NCI-H1105 (cell line): ENCODE data around the gene NMU.
"Not testable (repeated sequence)": the region's sequence is repeated elsewhere in the genome, so short reads cannot be mapped to it uniquely, and the experiment has no call there.

Experiments
- DNase-seq: peaks from one replicate; lab custom pipeline; 2025; lab: John Stamatoyannopoulos, UW

Gene NMU

DNA sequence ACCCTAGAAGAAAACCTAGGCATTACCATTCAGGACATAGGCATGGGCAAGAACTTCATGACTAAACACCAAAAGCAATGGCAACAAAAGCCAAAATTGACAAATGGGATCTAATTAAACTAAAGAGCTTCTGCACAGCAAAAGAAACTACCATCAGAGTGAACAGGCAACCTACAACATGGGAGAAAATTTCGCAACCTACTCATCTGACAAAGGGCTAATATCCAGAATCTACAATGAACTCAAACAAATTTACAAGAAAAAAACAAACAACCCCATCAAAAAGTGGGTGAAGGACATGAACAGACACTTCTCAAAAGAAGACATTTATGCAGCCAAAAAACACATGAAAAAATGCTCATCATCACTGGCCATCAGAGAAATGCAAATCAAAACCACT lies 12.0 kb downstream of the NMU start:
- not testable (repeated sequence) for DNase-seq

DNA sequence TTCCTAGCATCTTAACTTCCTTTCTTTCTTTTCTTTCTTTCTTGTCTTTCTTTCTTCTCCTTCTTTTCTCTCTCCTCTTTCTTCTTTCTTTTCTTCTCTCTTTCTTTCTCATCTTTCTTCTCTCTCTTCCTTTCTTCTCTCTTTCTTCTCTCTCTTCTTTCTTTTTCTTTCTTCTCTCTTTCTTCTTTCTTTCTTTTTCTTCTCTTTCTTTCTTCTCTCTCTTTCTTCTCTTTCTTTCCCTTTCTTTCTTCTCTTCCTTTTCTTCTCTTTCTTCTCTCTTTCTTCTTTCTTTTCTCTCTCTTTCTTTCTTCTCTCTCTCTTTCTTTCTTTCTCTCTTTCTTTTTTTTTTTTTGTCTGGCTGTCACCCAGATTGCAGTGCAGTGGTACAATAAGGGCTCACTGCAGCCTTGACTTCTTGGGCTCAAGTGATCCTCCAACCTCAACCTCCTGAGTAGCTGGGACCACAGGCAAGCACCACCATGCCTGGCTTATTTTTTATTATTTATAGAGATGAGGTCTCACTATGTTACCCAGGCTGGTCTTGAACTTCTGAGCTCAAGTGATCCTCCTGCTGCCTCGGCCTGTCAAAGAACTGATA lies 17.5 kb downstream of the NMU start:
- DNase-seq = no peak

DNA sequence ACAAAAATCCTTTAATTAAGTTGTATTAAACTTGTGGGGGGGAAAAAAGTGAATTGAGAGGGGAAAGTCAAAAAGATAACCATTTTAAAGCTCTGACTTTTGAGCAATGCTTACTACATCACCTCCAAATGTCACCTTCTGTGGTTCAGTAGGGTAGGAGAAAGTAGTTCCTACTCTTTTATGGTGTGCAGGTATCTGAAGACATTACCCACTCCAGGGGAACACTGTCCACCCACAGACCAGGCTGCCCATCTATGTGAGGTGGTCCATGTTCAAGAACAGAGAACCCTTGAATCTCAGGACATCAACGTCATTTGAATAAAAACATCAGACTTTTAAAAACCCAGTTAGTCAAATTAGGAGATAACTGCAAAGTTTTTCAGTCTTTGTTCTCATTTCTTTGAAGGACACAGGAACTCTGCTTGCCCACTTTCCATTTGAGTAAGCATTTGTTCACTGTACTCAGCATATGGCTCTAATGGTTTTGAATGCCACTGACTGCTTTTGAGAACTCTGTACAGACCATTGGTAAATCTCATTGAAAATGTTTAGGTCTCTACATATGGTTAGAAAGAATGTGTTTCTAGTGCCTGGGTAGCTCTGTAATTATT lies 18.4 kb downstream of the NMU start:
- DNase-seq = no peak

DNA sequence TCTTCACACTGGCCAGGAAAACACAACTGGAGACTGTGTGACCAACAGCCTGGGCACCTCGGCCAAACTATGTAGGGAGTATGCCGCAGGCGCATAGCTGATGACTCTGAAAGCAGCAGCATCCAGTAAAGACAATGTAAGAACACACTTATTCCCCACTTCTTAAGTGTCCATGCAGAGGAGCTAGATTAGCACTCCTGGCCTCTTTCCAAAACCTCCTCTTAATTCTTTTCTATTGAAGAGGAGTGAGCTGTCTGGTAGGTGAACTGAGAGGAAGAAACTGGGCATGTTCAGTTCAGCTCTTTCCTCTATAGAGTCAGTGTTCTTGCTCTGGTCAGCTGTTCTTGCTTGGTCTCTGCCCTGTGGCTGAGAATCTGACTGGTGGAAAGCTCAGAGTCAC lies 21.1 kb downstream of the NMU start:
- DNase-seq = no peak

DNA sequence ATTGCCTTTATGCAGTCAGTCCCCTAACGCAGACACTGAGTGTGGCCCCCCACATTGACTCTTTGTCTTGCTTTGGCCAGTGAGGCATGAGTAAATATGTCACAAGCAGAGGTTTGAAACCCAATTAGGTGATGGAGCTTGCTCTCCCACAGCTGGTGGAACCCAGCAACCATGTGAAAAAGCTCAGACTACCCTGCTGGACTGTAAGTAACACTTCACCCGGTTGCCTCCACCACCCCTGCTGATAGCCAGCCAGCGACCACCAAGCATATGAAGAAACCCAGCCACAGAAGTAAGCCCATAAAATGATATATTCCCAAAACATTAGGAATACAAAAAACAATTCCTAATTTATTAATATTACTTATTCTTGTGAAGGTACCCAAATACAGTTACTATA lies 22.5 kb downstream of the NMU start:
- DNase-seq = no peak

DNA sequence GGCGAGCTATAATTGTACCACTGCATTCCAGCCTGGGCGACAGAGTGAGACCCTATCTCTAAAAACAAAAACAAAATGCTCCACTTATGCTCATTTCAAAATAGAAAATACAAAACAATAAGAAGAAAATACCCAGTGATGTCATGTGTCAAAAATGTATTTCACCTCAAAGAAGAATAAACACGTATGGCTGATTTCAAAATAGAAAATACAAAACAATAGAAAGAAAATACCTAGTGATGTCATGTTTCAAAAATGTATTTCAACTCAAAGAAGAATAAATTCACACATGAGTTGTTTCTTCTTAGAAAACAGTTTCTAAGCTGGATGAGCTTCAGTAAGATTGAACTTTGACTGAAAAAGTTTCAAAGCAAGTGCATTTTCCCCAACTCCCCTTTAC lies 23.8 kb downstream of the NMU start:
- no peak for DNase-seq

DNA sequence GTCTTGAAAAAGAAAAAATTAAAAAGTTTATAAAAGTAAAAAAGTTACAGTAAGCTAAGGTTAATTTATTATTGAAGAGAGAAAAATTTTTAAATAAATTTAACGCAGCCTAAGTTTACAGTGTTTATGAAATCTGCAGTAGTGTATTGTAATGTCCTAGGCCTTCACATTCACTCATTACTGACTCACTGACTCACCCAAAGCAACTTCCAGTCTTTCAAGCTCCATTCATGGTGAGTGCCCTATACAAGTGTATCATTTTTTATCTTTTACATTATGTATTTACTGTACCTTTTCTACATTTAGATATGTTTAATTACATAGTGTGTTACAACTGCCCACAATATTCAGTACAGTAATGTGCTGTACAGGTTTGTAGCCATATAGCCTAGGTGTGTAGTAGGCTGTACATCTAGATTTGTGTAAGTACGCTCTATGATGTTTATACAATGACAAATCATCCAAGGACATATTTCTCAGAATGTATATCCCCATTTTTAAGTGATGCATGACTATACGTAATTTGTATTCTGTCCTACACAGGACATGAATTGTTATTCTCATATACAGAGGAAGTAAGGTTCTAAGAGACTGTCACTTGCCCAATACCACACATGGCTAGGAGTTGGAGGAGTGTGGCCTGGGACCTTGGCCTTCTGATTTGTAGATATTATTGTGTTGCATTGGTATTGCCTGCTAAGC lies 24.6 kb downstream of the NMU start:
- no peak for DNase-seq

- no peak for DNase-seq
Observed at GRCh38 chr4:55610381-55610780, 25.7 kb downstream of the NMU start.

DNA sequence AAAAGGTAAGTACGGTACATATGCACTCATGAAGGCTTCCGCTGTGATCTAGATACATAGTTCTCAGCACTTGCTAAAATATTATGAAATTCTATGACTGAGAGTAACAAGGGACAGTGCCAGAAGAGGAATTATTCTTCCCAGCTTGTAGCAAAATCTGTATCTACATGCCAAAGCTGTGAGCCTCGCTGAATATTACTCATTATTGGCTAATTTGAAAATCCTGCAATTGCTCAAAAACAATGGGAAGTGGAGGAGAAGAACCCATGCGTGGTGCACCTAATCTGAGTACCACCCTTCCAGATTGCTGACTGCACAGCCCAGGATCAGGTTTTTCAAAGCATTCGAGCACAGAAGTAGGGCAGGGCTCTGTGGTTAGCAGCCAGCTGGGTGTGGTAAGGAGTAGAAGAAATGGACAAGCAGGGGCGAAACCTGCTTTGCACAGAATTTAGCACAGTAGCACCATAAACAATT lies 26.7 kb downstream of the NMU start:
- no peak for DNase-seq

DNA sequence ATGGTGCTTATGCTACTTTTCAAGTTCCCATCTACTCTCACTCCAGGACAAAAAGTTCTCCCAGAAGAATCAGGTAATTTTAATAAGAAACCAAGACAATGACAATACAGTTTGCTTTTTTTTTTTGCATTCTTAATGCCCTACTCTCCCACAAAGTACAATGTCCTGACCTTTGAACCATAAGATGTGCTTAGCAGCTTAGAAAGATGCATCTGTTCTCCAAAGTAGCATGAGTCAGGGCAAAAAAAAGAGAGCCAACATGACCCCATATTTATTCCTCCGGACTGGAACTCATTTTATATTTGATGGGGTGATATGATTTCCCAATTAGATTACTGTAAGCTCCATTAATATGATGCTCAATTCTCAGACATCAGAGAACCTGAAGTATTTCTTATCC lies 27.5 kb downstream of the NMU start:
- DNase-seq = no peak

DNA sequence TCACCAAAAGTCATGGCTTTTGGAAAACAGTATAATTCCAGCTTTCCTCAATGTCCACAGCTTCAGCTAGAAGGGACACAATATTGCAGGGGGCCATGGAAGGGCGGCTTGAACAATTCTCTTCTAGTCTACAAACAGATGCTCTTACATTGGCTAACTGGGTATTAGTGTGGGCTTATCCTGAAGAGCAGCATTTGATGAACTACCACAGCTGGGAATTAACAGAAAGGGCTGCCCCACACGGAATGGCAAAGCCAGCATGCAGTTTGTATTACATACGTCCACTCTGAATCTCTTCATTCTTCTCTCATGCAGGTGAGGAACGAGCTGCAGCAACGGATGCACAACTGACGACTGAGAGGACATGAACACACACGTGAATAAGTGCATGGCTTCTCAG lies 31.1 kb downstream of the NMU start:
- DNase-seq = no peak

GRCh38 chr4:55600640-55601039 lies 35.5 kb downstream of the NMU start:
- no peak for DNase-seq

DNA sequence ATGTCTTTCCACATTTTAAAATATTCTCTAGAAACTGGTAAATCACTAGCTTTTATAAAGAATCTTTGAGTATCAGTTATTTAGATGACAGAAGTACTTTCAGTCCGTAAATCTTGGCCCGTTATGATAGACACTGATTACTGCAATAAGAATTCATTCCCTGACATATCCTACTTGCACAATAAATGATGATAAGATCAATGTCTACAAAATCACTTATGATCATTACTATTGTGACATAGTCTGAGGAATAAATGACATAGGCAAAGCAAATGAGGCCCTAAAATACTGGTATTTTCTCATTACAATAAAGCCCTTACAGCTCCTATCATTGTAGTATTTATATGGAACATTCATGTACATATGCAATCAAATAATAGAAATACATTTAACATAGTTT lies 37.5 kb downstream of the NMU start:
- DNase-seq = no peak

GRCh38 chr4:55592014-55592413 lies 44.1 kb downstream of the NMU start, which contains the start of gene PDCL2:
PDCL2 (minus strand) TSS chr4:55592245; CDS start chr4:55592109, 136 bp downstream.
- no peak for DNase-seq

GRCh38 chr4:55588160-55588559 lies 47.9 kb downstream of the NMU start:
- no peak for DNase-seq

GRCh38 chr4:55582773-55583172 lies 53.3 kb downstream of the NMU start:
- not testable (repeated sequence) for DNase-seq

GRCh38 chr4:55578341-55579010 lies 57.6 kb downstream of the NMU start:
- DNase-seq = no peak

DNA sequence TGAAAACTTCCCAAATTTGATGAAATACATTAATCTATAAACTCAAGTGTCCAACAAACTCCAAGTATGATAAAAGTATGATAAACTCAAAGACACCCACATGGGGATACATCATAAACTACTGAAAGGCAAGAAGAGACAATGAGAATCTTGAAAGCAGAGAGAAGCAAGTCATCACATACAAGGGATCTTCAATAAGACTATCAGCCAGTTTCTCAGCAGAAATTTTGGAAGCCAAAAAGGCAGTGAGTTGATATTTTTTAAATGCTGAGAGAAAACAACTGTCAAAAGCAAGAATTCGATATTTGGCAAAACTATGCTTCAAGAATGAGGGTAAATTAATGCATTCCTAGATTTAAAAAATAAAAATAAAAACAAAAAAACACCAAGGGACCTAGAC lies 60.6 kb downstream of the NMU start:
- no peak for DNase-seq

GRCh38 chr4:55574252-55574651 lies 61.8 kb downstream of the NMU start:
- no peak for DNase-seq

GRCh38 chr4:55571806-55572205 lies 64.3 kb downstream of the NMU start:
- no peak for DNase-seq

DNA sequence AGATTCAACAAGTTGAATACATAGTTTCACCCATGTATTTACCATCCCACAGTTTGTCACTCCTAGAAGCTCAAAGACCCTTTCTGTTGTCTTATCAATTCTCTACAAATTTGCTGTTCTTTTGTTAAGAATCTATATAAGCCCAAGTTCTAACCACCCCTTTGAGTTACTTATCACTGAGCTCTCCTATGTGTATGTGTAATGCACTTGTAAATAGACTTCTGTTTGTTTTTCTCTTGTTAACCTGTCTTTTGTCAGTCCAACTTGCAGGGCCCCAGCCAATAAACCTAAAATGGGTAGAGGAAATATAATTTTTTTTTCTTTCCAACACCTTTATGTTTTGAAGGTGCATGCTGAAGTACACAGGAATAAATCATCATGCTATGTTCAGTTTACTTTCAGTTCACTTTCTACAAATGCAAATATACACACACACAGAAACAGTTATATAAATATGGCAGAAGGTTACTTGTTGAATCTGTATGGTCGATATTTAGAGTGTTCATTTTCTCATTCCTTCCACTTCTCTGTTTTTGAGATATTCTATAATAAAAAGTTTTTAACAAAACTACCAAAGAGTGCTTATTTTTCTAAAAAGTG lies 67.1 kb downstream of the NMU start:
- no peak for DNase-seq

DNA sequence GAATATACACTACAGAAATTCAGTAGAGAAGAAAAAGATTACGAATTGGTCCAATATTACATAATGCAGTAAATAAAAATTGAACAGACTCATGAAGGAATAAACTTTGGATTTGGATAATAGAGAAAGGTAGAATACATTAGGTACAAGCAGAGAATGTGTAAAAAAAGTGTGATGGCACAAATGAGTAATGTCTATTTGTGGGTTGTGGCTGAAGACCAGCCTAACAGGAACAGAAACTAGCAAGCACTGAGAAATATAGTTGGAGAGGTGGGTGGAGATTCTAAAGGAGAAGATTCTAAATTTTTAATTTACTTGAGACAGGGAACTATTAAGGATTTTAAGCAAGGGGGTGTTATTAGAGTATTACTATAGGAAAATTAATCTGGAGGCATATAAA lies 74.2 kb downstream of the NMU start:
- no peak for DNase-seq

- DNase-seq = no peak
Observed at GRCh38 chr4:55560096-55560495, 76.0 kb downstream of the NMU start.
